ENCODE data around the gene SGO2.
A peak's percentile ranks its signal among the peaks of the same experiment; 100 is the strongest.
"Not testable (repeated sequence)": the region's sequence is repeated elsewhere in the genome, so short reads cannot be mapped to it uniquely, and the experiment has no call there.

The SGO2 gene

DNA sequence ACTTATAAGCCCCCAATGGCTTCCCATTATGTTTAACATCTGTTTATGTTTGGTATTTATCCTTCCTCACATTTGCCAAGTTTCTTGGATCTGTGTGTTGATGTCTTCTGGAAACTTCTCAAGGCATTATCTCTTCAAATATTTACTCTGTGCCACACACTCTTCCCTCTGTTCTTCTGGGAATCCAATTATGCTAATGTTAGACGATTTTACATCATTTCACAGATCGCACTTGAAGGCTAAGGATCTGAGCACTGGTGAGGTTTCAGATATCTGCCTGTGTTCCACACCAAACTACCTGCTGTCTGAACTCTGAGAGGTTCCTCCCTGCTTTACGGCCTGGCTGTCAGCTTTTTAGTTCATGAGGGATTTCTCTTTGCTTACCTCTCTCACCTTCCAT is 69.9 kb downstream of the SGO2 start:
- DNase-seq (ENCODE audit: low read depth in 2 of 2): no peak

DNA sequence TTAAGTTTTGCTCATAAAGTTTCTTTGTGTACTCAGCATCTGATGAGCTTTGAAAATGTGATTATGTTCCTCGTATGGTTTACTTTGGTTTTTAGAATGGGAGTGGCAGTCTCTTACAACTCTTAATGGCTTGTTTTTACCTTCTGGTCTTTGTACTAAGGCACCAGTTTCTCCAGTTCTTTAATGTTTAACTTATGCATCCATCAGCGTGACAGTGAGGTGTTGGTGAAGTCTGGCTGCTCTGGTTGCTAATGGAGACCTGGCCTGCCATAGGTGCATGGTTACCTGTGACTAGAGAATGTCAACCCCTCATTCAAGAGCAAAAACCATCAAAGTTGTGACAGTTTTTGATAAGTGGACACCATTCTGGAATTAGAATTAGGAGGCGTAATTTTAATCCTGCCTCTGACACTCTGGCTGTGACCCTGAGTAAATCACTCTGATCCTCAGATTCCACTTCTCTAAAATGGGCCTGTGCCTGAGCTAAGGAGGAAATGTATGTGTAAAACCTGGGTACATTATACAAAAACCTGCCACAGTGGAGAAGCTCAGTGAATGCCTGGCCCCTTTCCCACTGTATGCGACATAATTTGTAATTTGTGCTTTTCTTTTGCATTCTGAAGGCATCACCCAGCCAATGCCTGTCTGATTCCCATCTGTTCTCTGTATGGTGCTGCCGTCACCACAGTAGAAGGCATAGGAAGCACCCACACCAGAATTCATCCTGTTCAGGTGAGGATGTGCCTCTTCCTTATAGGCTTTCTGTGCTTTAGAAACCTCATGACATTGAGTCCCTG is 71.0 kb downstream of the SGO2 start:
- no peak for DNase-seq (ENCODE audit: low read depth in 2 of 2)

DNA sequence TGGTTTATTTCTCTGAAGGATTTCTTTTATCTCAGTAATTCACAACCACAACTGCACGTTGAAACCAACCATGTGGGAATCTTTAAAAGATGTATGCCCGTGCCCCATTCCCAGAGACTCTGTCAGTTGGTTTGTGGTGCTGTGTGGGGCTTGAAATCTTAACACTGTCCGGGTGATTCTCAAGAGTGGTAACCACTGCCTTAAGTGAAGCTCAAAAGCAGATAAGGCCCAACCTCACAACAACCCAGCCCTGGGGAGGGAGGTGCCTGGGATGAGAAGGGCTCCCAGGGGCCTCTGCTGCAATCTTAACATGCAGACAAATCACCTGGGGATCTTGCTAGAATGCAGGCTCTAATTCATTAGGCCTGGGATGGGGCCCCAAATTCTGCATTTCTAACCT is 73.2 kb downstream of the SGO2 start:
- no peak for DNase-seq (ENCODE audit: low read depth in 2 of 2)

DNA sequence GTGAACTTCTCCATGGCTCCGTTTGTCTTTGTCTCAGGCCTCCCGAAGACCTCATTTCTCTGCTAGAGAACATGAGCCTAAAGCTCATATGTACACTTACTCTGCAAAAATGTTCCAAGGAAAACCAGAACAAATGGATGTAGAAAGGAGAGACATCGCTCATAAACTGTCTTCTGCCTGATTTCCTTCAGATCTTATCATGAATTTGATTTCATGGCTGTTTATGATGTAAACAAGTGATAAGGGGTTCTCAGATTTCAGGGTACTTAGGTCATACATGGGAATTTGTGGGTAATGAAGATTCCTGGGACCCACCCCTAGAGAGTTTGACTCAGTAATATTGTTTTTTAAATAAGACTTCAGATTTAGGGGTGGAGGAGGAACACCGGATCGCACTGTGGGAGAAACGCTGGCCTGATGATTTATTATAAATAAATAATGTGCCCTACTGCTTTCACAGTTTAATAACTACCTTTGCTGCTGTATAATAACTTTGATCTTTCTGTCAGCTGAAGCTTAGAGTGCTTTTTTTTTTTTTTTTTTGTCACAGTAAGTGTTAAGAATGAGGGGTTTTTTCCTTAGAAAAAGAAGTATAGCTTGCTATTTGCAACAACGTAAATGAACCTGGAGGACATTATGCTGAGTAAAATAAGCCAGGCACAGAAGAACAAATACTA is 74.7 kb downstream of the SGO2 start:
- no peak for DNase-seq (ENCODE audit: low read depth in 2 of 2)

DNA sequence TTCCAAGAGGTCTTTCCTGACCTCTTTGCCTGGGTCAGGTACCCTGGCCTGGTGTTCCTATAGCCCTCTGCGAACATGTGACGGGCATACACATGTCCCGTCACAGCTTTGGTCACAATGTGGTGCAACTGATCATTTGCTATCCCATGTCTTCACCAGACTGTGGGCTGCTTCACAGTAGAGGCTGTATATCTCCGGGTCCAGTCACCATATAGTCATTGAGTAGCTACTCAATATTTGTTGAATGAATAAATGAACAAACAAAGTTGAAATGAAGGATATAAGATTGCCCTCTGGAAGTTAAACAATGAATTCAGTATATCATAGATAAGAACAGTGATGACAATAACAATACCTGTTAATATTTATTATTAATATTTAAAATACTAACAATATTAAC is 76.6 kb downstream of the SGO2 start:
- no peak for DNase-seq (ENCODE audit: low read depth in 2 of 2)

DNA sequence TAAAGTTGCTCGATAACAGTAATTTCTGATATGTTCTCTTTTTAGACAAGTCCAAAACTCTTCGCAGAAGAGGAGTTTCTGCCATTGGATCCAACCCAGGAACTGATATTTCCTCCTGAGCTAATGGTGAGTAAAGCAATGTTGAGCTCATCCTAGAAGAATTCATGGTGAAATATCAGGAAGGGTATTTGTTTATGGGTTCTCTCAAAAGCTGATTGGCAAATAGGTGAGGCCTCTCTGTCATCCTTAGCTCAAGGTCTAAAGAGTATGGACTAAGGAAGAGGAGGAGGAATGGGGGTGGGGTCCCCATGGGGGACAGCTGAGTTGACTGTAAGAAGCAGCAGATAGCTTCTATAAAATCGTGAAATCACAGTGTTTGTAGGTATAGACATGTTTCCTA is 78.0 kb downstream of the SGO2 start:
- DNase-seq (ENCODE audit: low read depth in 2 of 2): peak in 1 of 2 experiments; percentile 45

DNA sequence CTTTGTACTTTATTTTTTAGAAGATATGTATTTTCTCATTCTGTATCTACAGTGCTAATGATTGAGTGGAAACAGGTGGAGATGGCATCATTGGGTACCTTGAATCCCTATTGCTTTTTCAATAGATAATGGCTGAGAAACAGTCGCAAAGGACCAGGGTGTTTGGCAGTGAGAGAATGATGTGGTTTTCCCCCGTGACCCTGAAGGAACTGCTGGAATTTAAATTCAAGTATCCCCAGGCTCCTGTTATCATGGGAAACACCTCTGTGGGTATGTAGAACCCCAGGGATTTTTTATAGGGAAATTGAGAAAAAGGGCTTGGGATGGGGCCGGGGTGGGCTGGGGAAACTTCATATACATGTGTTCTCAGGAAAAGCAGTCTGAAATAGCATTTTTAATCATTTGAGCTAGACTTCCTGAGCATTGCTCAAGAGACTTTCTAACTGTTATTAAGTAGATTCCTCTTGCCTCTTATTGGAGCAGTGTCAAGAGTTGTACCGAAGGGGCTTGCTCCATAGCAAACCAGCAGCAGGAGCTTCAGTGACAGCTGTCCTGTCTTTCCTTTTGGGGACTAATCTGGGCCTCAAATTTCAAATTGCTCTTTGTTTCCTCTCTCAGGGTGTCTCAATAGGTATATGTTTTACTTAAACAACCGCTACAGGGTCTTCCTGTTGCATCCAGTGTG is 78.7 kb downstream of the SGO2 start:
- DNase-seq (ENCODE audit: low read depth in 2 of 2): no peak

DNA sequence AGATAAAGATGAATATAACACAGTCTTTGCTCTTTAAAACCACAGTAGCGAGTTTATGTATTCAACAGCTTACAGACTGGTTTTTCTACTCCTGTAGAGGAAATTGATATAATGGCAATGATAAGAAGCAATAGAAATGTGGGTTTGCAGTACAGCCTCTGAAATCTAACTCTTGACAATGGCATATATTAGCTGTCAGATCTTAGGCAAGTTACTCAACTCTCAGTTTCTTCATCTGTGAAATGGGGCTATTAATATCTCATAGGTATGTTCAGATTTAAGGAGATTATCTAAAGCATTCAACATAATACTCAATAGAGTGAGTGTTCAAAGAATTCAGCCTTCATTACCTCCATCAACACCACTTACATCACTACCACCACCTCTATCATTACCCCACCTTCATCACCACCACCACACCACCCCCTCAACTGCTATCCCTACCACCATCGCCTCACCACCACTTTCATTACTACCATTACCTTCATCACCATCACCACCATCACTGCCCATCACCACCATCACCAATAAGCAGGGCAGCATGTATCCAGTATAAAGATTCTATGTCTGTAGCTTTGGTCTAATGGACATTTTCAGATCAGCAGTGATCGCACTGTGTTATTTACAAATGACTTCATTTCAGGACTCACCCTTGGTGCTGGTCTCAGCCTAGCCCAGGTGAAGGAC is 82.5 kb downstream of the SGO2 start:
- no peak for DNase-seq (ENCODE audit: low read depth in 2 of 2)

DNA sequence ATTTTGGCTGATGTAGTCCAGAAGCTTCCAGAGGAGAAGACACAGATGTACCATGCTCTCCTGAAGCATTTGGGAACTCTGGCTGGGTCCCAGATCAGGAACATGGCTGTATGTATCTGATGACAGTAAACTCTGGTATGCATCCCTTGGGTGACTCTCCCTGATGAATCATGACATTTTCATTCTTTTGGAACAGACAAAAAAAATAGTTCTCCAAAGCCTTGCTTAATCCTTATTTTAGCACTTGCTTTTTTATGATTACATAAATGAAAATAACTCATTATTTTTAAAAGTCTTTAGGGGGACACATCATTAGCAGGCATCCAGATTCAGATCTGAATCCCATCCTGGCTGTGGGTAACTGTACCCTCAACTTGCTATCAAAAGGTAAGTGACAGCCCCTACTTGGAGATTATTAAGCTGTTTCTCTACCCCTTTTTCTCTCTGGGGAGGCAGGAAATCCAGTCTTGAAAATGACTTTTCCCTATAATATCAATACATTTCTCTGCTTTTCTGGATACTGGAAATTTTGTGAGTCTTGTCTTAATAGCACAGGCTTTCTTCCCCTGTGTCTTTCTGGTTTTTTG is 83.1 kb downstream of the SGO2 start:
- DNase-seq (ENCODE audit: low read depth in 2 of 2): peak; percentile 80 to 82

DNA sequence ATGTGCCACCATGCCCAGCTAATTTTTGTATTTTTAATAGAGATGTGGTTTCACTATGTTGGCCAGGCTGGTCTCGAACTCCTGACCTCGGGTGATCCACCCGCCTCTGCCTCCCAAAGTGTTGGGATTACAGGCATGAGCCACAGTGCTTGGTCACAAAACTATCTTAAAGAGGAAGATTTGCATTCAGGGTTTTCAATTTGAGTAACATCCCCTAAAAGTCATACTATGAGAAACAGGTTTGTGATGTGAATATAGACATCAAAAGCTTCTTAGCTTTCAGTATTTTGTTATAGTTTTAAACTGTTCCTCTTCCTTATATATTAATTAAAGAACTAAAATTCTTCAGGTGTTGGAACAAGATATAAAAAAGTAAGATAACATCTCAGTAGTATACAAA is 84.2 kb downstream of the SGO2 start:
- not testable (repeated sequence) for DNase-seq (ENCODE audit: low read depth in 2 of 2)

DNA sequence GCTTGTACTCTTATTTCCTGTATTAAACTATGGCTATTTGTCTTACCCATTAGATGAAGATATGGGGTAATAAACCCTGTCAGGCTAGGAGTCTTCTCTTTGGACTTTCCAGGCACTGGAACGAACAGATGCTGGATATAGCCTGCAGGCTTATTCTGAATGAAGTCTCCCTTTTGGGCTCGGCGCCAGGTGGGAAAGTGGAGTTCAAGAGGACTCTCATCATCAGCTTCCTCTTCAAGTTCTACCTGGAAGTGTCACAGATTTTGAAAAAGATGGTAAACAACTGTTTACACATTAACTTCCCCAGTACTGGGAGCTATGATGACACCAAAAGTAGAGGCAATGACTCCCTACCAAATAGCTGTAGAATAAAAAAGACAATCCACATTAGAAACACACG is 87.7 kb downstream of the SGO2 start:
- DNase-seq (ENCODE audit: low read depth in 2 of 2): no peak

DNA sequence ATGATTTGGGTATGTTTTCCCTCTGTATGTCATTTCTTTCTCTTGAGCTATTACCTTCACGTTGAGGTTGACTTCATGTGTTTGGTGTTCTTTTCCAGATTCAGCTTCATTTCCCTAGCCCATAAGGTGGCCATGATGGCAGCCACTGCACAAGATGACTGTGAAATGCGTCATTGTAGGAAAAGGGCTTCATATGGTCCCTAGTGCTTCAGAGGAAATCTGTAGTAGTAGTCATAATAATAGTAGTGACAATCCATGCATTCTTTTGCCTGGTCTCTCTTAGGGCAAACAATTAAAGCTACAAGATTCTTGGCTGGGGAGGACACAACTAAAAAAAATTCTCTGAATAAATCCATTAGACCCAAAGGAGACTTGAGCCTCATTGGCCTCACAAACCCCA is 88.2 kb downstream of the SGO2 start:
- DNase-seq (ENCODE audit: low read depth in 2 of 2): no peak

DNA sequence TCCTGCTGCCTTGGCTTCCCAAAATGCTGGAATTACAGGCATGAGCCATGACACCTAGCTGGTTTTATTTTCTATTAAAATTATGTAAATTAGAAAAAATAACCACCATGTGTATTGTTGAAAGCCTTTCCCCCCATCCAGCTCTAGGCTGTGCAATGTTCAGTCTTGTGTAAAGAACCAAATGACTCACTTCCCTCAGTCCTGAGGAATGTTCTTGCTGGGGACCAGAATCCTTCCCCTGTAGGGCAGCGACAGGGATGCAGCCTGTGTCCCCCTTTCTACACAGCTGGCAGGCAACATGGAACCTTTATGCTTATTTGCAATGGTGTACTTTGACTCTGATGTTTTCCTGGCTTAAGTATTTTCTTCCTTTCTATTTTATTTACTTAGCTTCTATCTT is 89.2 kb downstream of the SGO2 start:
- DNase-seq (ENCODE audit: low read depth in 2 of 2): no peak

DNA sequence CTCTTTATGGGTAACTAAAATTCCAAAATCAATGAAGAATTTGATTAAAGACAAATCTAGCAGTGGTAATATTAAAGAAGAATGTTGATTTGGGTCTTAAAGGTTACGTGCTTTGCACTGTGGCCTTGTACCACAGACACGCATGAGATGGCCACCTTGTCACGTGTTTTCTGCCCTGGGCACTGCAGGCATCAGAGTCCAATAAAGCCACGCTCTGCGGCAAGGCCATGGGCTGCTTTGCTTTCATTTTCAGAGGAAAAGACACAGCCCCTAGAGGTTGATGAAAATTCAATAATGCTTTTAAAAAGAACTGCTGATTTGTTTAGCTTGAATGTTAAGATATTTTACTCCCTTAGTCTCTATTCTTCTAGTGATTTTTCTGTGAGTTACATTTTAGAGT is 90.2 kb downstream of the SGO2 start:
- no peak for DNase-seq (ENCODE audit: low read depth in 2 of 2)

DNA sequence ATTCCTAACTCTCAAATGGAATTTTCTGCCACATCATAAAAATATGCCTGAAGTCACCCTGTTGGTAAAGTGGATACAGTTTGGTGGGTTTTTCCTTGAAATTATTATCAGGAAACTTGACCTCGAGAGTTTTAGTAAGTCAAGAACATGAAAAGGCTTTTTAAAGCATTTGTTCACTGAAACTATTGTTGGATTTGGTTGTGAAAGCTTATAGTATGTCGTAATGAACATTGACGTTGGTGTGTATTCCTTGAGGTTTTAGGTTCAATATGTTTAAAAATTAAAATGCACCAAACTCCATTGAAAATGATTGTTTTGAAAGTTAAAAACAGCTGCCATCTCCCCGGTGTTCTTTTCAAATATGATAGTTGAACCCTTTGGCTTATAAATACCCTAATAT is 90.6 kb downstream of the SGO2 start:
- DNase-seq (ENCODE audit: low read depth in 2 of 2): no peak

DNA sequence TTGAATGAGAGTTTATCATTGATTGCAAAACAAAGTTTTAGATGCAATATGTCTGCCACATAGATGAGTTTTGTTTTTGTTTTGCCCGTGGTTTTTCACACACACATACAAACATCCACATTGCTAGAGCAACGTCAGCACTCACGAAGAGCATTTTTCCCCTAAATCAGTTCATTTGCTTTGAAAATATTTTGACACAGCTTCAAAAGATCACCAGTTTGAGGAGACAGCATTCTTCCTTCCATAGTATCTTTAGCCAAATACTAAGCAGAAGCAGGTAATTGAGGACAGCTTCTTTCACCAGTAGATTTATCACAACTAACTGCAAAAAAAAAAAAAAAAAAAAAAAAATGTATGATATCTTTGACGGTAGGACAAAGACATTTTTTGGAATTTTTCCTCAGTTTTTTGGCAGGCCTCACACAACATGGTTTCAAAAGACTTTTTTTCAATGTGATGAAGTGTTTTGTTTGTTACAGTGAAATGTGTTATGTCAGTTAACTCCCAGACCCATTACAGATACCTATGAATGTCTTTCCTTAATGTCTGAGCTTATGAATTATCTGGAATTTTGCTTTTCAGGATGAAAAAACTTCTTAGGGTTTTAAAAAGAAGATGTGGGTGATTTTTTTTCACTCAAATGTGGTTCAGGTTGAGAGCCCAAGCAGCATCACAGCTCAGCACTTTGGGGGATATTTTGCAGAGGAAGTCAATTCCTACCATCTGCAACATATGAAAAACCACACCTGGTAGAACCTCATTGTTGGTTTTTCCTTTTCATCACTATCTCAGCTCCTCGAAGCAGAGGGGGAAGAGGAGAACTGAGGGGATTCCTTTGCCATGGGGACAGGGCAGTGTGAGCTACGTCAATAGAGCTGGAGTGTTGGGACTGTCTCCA is 91.4 kb downstream of the SGO2 start:
- DNase-seq (ENCODE audit: low read depth in 2 of 2): peak; percentile 54 to 58

DNA sequence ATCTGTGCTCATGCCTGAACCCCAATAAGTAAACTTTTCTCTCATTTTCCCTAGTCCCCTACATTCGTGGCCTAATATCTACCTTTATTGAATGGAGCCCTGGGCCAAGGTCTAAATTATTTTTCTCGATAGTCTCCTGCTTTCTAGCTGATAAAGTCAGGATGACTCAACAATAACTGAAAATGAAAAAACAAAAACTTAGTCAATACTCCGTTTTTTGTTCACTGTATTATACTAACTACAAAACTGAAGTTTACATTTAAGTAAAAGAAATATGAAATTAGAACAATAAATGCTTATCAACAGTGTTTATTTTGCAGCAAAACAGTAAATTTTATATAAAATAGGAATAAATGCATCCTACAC is 92.0 kb downstream of the SGO2 start:
- DNase-seq (ENCODE audit: low read depth in 2 of 2): no peak

DNA sequence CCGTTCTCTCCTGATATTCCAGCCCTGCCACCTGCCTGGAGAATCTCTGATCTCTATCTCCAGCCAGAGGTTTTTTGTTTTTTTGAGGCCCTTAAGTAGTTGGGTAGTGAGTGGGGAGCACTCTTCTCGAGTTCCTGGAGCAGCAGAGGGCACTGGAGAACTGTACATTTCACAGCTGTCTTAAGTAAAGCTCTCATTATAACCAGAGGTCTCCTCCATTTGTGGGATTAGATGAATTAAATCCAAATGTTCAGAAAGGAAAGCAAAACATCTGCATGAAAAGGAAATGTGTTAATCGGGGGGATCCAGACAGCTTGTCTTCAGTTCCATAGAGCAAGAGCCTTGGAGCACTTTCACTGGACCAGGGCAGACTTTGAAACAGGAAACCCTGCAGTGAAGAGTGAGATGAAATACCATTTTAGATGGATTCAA is 92.6 kb downstream of the SGO2 start:
- peak; percentile 83 to 84 for DNase-seq (ENCODE audit: low read depth in 2 of 2)

DNA sequence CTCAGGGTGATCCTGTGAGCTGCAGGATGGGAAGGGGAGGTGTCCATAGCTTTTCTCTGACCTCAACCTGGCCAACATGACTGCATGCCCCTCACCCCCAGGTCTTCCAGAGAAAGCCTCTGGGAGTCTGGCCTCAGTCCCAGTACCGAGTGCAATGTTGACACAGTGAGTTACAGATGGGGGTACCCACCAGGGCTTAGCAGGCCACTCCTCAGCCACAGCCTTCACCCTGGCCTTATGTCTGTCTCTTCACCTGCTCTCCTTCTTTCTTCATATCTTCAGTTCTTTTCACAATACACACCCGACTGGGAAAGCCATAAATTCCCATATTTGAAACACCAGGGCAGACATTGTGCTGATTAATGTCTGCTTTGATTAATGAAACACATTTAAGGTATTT is 93.3 kb downstream of the SGO2 start:
- DNase-seq (ENCODE audit: low read depth in 2 of 2): no peak

DNA sequence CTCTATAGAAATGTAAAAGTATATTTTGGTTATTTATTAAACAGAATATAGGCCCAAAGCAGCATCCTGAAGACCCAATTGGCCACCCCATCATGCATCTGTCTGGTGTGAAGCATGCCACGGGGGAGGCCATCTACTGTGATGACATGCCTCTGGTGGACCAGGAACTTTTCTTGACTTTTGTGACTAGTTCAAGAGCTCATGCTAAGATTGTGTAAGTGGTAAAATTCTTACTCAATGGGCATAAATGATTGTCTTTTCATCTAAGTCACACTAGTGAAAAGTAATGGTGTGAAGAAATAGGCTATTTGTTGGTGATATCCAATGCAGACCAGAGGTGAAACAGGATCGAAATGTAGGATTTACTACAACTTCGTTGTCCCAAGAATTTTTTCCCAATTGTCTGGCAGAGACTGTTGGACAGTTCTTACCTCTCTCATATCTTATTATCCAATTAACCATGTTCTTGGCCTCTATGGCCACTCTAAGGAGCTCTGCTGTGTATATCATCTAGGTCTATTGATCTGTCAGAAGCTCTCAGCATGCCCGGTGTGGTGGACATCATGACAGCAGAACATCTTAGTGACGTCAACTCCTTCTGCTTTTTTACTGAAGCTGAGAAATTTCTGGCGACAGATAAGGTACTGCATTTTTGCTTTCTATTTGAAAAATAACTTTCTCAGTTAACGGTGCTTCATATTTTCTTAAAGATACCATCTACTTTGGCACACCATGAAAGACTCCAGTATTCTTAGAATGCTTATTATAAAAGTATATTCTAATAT is 94.8 kb downstream of the SGO2 start:
- DNase-seq (ENCODE audit: low read depth in 2 of 2): no peak

Data from fibroblast of skin of left biceps (primary cell).